AG10803 (cell line): ENCODE measurements around the gene CLTB.
"Not testable (repeated sequence)": the region's sequence is repeated elsewhere in the genome, so short reads cannot be mapped to it uniquely, and the experiment has no call there.

Source experiments
- DNase-seq: peaks from one replicate; pipeline ENCODE4 v3.0.0; 2010; ENCODE audit warnings: low read depth
- H3K4me3 ChIP-seq: 2 replicates; pipeline ENCODE4 v1.5.1; 2011; ENCODE audit warnings: mild to moderate bottlenecking, low read length, control low read depth
- TF ChIP-seq, protein P1 (sequence below): conservative IDR thresholded peaks from 2 replicates; pipeline ENCODE4 v1.5.1; 2011; ENCODE audit warnings: mild to moderate bottlenecking, low read length, control low read depth, inconsistent platforms

CLTB gene

GRCh38 chr5:176410486-176411180 is 5.7 kb downstream of the CLTB start:
- no peak for DNase-seq
- TF ChIP-seq, protein P1, sequence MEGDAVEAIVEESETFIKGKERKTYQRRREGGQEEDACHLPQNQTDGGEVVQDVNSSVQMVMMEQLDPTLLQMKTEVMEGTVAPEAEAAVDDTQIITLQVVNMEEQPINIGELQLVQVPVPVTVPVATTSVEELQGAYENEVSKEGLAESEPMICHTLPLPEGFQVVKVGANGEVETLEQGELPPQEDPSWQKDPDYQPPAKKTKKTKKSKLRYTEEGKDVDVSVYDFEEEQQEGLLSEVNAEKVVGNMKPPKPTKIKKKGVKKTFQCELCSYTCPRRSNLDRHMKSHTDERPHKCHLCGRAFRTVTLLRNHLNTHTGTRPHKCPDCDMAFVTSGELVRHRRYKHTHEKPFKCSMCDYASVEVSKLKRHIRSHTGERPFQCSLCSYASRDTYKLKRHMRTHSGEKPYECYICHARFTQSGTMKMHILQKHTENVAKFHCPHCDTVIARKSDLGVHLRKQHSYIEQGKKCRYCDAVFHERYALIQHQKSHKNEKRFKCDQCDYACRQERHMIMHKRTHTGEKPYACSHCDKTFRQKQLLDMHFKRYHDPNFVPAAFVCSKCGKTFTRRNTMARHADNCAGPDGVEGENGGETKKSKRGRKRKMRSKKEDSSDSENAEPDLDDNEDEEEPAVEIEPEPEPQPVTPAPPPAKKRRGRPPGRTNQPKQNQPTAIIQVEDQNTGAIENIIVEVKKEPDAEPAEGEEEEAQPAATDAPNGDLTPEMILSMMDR = no peak
- H3K4me3 ChIP-seq = no peak overlapping the region

- no peak for DNase-seq
- TF ChIP-seq, protein P1 = no peak
- H3K4me3 ChIP-seq = no peak overlapping the region
Observed at GRCh38 chr5:176409765-176410164, 6.6 kb downstream of the CLTB start.

DNA sequence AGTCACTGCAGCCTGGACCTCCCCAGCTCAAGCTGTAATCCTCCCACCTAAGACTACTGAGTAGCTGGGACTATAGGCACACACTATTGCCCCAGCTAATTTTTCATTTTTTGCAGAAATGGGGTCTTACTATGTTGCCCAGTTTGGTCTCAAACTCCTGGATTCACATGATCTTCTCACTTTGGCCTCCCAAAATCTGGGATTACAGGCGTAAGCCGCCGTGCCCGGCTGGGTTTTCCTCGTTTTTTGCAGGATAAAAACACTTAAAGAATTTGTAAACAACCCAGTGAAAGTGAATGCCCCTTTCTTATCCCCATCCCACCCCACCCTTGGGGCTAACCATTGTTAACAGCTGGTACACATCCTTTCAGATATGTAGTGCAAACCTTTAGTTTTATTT is 7.7 kb downstream of the CLTB start:
- no peak overlapping the region for H3K4me3 ChIP-seq
- DNase-seq = no peak
- TF ChIP-seq, protein P1 = no peak

GRCh38 chr5:176408252-176408573 is 8.1 kb downstream of the CLTB start:
- not testable (repeated sequence) for H3K4me3 ChIP-seq, DNase-seq

- no peak overlapping the region for H3K4me3 ChIP-seq
- TF ChIP-seq, protein P1 = no peak
- DNase-seq = peak; percentile 44
Observed at GRCh38 chr5:176407456-176408251, 8.7 kb downstream of the CLTB start.

DNA sequence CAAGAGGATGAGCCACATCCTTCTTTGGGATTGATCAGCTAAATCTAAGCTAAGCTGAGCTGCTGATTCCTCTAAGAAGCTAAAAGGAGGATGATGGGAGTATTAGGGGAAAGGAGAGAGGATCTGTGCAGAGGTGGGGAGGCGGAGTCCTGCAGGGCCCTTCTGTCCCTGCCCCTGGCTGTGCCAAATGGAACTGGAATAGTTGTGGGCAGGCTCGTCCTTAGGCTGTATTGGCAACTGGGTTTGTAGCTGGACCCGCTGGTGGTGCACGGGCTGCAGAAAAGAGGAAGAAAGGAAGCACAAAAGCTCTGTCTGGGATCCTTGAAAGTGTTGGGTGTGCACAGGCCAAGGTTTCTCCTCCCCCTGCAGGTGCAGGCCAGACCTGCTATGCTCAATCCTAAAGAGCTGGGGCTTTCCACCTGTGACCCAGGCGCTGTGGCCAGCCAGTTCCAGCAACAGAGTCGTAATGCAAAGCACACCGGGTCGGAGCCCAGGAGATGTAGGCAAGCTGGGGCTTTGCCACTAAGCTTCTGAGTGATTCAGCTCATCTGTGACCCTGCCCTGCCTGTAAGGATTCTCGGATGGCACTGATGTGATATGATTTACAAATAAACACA is 9.8 kb downstream of the CLTB start:
- TF ChIP-seq, protein P1 = no peak
- H3K4me3 ChIP-seq = no peak overlapping the region
- DNase-seq = no peak

GRCh38 chr5:176405656-176406435 is 10.5 kb downstream of the CLTB start:
- no peak for DNase-seq

More at GRCh38 chr5:176405656-176406435, 10.5 kb downstream of the CLTB start:
- no peak overlapping the region for H3K4me3 ChIP-seq
- TF ChIP-seq, protein P1 = no peak
